PC-9 (cell line): ENCODE results near the gene MBD3L3. TPM values are rescaled to one million over a fixed set of nuclear protein-coding genes. Genes with fewer than 3 reads are reported as not detected.
"Not testable (repeated sequence)": the region's sequence is repeated elsewhere in the genome, so short reads cannot be mapped to it uniquely, and the experiment has no call there.

Source experiments
- Bru-seq: library from RNA; stranded (reverse); fragments of 400-500 nt; gene quantifications from one replicate; lab custom pipeline; 2021; lab: Mats Ljungman, UMichigan
- BruChase-seq, 2 experiments: library from RNA; stranded (reverse); fragments of 400-500 nt; gene quantifications; one replicate each; lab custom pipeline; 2021; lab: Mats Ljungman, UMichigan
- BruUV-seq: library from RNA; stranded (reverse); fragments of 400-500 nt; replicated peaks from 2 replicates; lab custom pipeline; 2021; lab: Mats Ljungman, UMichigan
- CTCF ChIA-PET: fragments of 300-600 bp; sonication (Branson Sonifier 250); formaldehyde crosslinking; loops from one replicate; lab custom pipeline; 2022; ENCODE audit warnings: antibody characterized with exemption; lab: Charles Lee
- POLR2A ChIA-PET: fragments of 300-600 bp; sonication (Branson Sonifier 250); formaldehyde crosslinking; loops from one replicate; lab custom pipeline; 2022; ENCODE audit warnings: antibody characterized with exemption; ENCODE audit not compliant: unreplicated experiment; lab: Charles Lee
- DNase-seq, 2 experiments: peaks; one replicate each; pipeline versions ENCODE4 v3.0.0 to v3.0.0-alpha.2; 2015 to 2022; ENCODE audit warnings: mixed read lengths in 1 of 2
- H2AFZ ChIP-seq: fragments of 200-600 bp; sonication (generic); 2 replicates; pipeline ENCODE4 v1.8.1; 2017; ENCODE audit warnings: antibody characterized with exemption
- H3F3A ChIP-seq: fragments of 200-600 bp; sonication (generic); 2 replicates; pipeline ENCODE4 v1.8.1; 2017; ENCODE audit warnings: antibody characterized with exemption, mild to moderate bottlenecking, low read depth; ENCODE audit not compliant: insufficient read depth
- H3K27ac ChIP-seq: fragments of 200-600 bp; sonication (generic); 2 replicates; pipeline ENCODE4 v1.6.1; 2016; ENCODE audit warnings: mixed run types
- H3K27me3 ChIP-seq: fragments of 200-600 bp; sonication (generic); 2 replicates; pipeline ENCODE4 v1.6.1; 2016; ENCODE audit warnings: low read depth, mixed run types; ENCODE audit not compliant: insufficient read depth
- H3K36me3 ChIP-seq: fragments of 200-600 bp; sonication (generic); 2 replicates; pipeline ENCODE4 v1.6.1; 2016; ENCODE audit warnings: low read depth, mixed run types
- H3K4me1 ChIP-seq: fragments of 200-600 bp; sonication (generic); replicated peaks from 2 replicates; pipeline ENCODE4 v1.6.1; 2016; ENCODE audit warnings: mixed run types; ENCODE audit not compliant: insufficient read depth
- H3K4me2 ChIP-seq: fragments of 200-600 bp; sonication (generic); 2 replicates; pipeline ENCODE4 v1.6.1; 2017; ENCODE audit warnings: mixed run types
- H3K4me3 ChIP-seq: fragments of 200-600 bp; sonication (generic); 2 replicates; pipeline ENCODE4 v1.6.1; 2016; ENCODE audit warnings: mixed run types
- H3K79me2 ChIP-seq: fragments of 200-600 bp; sonication (generic); 2 replicates; pipeline ENCODE4 v1.6.1; 2017; ENCODE audit warnings: low read depth, mixed run types
- H3K9me2 ChIP-seq: fragments of 200-600 bp; sonication (generic); 2 replicates; pipeline ENCODE4 v1.8.1; 2017; ENCODE audit warnings: mild to moderate bottlenecking; ENCODE audit not compliant: insufficient read depth
- H3K9me3 ChIP-seq: fragments of 200-600 bp; sonication (generic); 2 replicates; pipeline ENCODE4 v1.8.1; 2016; ENCODE audit warnings: low read depth; ENCODE audit not compliant: insufficient read depth
- H4K20me1 ChIP-seq: fragments of 200-600 bp; sonication (generic); 2 replicates; pipeline ENCODE4 v1.8.1; 2017; ENCODE audit not compliant: insufficient read depth
- CTCF ChIP-seq: fragments of 200-600 bp; sonication (generic); conservative IDR thresholded peaks from 2 replicates; pipeline ENCODE4 v1.6.1; 2017; ENCODE audit warnings: mixed run types, antibody characterized with exemption, mild to moderate bottlenecking, moderate library complexity
- EZH2 ChIP-seq: fragments of 200-600 bp; sonication (generic); IDR thresholded peaks from 2 replicates; pipeline ENCODE4 v1.8.0; 2017; ENCODE audit warnings: antibody characterized with exemption, low read depth
- intact Hi-C: fragments of 100-400 bp; cut with micrococcal nuclease; formaldehyde crosslinking; loops from one replicate; pipeline ENCODE4 v1.10.0; 2022; ENCODE audit not compliant: unreplicated experiment
- long read RNA-seq: library from polyadenylated mRNA; stranded (forward); transcript quantifications from one replicate; pipeline ENCODE4 v2.0.0, GENCODE V29; 2022
- total RNA-seq: library from RNA; stranded (reverse); gene quantifications from 2 replicates; pipeline ENCODE4 v1.2.3, GENCODE V29; 2021

Gene MBD3L3
- total RNA-seq = not detected in 2 replicates
- not detected for Bru-seq, nascent RNA
- not detected for BruChase-seq, experiment 1, labeled RNA remaining after a 2-hour chase
- not detected for BruChase-seq, experiment 2, labeled RNA remaining after a 6-hour chase
- long read RNA-seq = 0 reads

- intact Hi-C loops, BruUV-seq, H3K27me3 ChIP-seq, H3K4me3 ChIP-seq, H4K20me1 ChIP-seq, H3K4me2 ChIP-seq, H3K27ac ChIP-seq, H3K9me3 ChIP-seq, POLR2A ChIA-PET, H3K9me2 ChIP-seq, CTCF ChIA-PET, H3K4me1 ChIP-seq, H3K36me3 ChIP-seq, H2AFZ ChIP-seq, DNase-seq, H3K79me2 ChIP-seq, H3F3A ChIP-seq: not testable (repeated sequence)
These were observed at the start of gene MBD3L3 for GRCh38 chr19:7058576-7058975. TSS of gene MBD3L3 (minus strand) at chr19:7058676. CDS start at chr19:7058605, 71 bp downstream.

- no peak for DNase-seq
- Histone ChIP-seq H3K27me3 (no peaks in the 10 kb centered on the region), H3K4me2 (no peak overlapping the region), H3K79me2 (no peaks in the 10 kb centered on the region), H3K4me1 (no peaks in the 10 kb centered on the region), H2AFZ (no peak overlapping the region), H3F3A (no peaks in the 10 kb centered on the region), H3K4me3 (no peak overlapping the region), H4K20me1 (no peaks in the 10 kb centered on the region), H3K27ac (no peak overlapping the region), H3K36me3 (no peaks in the 10 kb centered on the region), H3K9me2 (no peaks in the 10 kb centered on the region), H3K9me3 (no peaks in the 10 kb centered on the region)
- intact Hi-C loops = no loop called here
- no TSS peak for BruUV-seq
- POLR2A ChIA-PET = no interaction called here
- CTCF ChIA-PET = no interaction called here
- TF ChIP-seq CTCF (no peak), EZH2 (no peak)
These were observed 48.5 kb upstream of the MBD3L3 start for GRCh38 chr19:7106711-7107657.

GRCh38 chr19:7104747-7105447, 46.4 kb upstream of the MBD3L3 start:
- no peak for DNase-seq
- 0 out of 2 replicates have a peak, but pooled peaks cover under 1% of the 10 kb centered on the region for H3K4me1 ChIP-seq
- CTCF ChIA-PET = no interaction called here
- no peak overlapping the region for H3K27ac ChIP-seq
- no peaks in the 10 kb centered on the region for H3K36me3 ChIP-seq
- BruUV-seq = no TSS peak
- no peak overlapping the region for H3K4me3 ChIP-seq
- no peaks in the 10 kb centered on the region for H4K20me1 ChIP-seq
- TF ChIP-seq CTCF (no peak), EZH2 (no peak)
- no peaks in the 10 kb centered on the region for H3K9me3 ChIP-seq
- H3F3A ChIP-seq = no peaks in the 10 kb centered on the region
- no peaks in the 10 kb centered on the region for H3K79me2 ChIP-seq
- no peaks in the 10 kb centered on the region for H3K27me3 ChIP-seq
- intact Hi-C loops = no loop called here
- H3K4me2 ChIP-seq = no peak overlapping the region
- no peaks in the 10 kb centered on the region for H3K9me2 ChIP-seq
- H2AFZ ChIP-seq = no peak overlapping the region
- POLR2A ChIA-PET = no interaction called here
